DOHH2 (cell line): Measurements from ENCODE around the gene IGF2BP1.

ENCODE experiments used
- H3F3A ChIP-seq: fragments of 200-600 bp; sonication (generic), shearing (Covaris generic); 2 replicates; pipeline ENCODE4 v1.6.0; 2016; ENCODE audit warnings: antibody characterized with exemption, mild to moderate bottlenecking; ENCODE audit not compliant: control insufficient read depth, insufficient read depth
- H3K27ac ChIP-seq: fragments of 200-600 bp; sonication (generic); 2 replicates; pipeline ENCODE4 v1.5.1; 2014; ENCODE audit warnings: low read depth, mild to moderate bottlenecking, low read length, moderate library complexity
- H3K27me3 ChIP-seq: fragments of 200-600 bp; sonication (generic); 2 replicates; pipeline ENCODE4 v1.6.1; 2014; ENCODE audit warnings: mild to moderate bottlenecking, low read length, mixed read lengths; ENCODE audit not compliant: control insufficient read depth
- H3K36me3 ChIP-seq: fragments of 200-600 bp; sonication (generic); 2 replicates; pipeline ENCODE4 v1.6.1; 2014; ENCODE audit warnings: mild to moderate bottlenecking, low read length, moderate library complexity, mixed read lengths; ENCODE audit not compliant: control insufficient read depth
- H3K4me1 ChIP-seq: fragments of 200-600 bp; sonication (generic); 2 replicates; pipeline ENCODE4 v1.6.1; 2014; ENCODE audit warnings: mild to moderate bottlenecking, low read length, mixed read lengths; ENCODE audit not compliant: control insufficient read depth
- H3K4me2 ChIP-seq: fragments of 200-600 bp; sonication (generic); 2 replicates; pipeline ENCODE4 v1.6.0; 2014; ENCODE audit warnings: mild to moderate bottlenecking, low read length, moderate library complexity
- H3K4me3 ChIP-seq: fragments of 200-600 bp; sonication (generic); 2 replicates; pipeline ENCODE4 v1.5.1; 2014; ENCODE audit warnings: mild to moderate bottlenecking, low read length, mixed read lengths
- H3K79me2 ChIP-seq: fragments of 200-600 bp; sonication (generic); 2 replicates; pipeline ENCODE4 v1.6.1; 2014; ENCODE audit warnings: mild to moderate bottlenecking, low read length, mixed read lengths; ENCODE audit not compliant: control insufficient read depth
- H3K9me2 ChIP-seq: fragments of 200-600 bp; sonication (generic); replicated peaks from 2 replicates; pipeline ENCODE4 v1.6.1; 2014; ENCODE audit warnings: mild to moderate bottlenecking, low read length, mixed read lengths; ENCODE audit not compliant: control insufficient read depth
- H3K9me3 ChIP-seq: fragments of 200-600 bp; sonication (generic); 2 replicates; pipeline ENCODE4 v1.6.1; 2014; ENCODE audit warnings: antibody characterized with exemption, low read length, mixed read lengths; ENCODE audit not compliant: control insufficient read depth, insufficient read depth
- H4K20me1 ChIP-seq: fragments of 200-600 bp; sonication (generic); 2 replicates; pipeline ENCODE4 v1.6.0; 2014; ENCODE audit warnings: low read depth, mild to moderate bottlenecking, antibody characterized with exemption, low read length, moderate library complexity; ENCODE audit not compliant: control insufficient read depth, insufficient read depth
- CTCF ChIP-seq: fragments of 200-600 bp; sonication (generic); IDR thresholded peaks from one replicate; pipeline ENCODE4 v1.5.1; 2014; ENCODE audit warnings: antibody characterized with exemption, mild to moderate bottlenecking, low read depth, low read length; ENCODE audit not compliant: poor library complexity, severe bottlenecking
- EZH2phosphoT487 ChIP-seq: fragments of 200-600 bp; sonication (generic); IDR thresholded peaks from 2 replicates; pipeline ENCODE4 v1.6.1; 2017; ENCODE audit warnings: borderline replicate concordance, mild to moderate bottlenecking, antibody characterized with exemption, low read length, moderate library complexity, mixed read lengths

The IGF2BP1 gene

GRCh38 chr17:49086649-49087048 is 89.5 kb downstream of the IGF2BP1 start:
- no peaks in the 10 kb centered on the region for H3K9me2 ChIP-seq
- H3K79me2 ChIP-seq, result no peaks in the 10 kb centered on the region
- no peaks in the 10 kb centered on the region for H3K36me3 ChIP-seq
- no peaks in the 10 kb centered on the region for H3F3A ChIP-seq
- H3K27me3 ChIP-seq, result peaks cover 5% of the 10 kb centered on the region
- H4K20me1 ChIP-seq, result no peaks in the 10 kb centered on the region
- no peak overlapping the region for H3K4me2 ChIP-seq
- no peak overlapping the region for H3K4me3 ChIP-seq
- H3K4me1 ChIP-seq, result no peaks in the 10 kb centered on the region
- no peak overlapping the region for H3K27ac ChIP-seq
- TF ChIP-seq EZH2phosphoT487, result no peak
- TF ChIP-seq CTCF, result no peak
- no peaks in the 10 kb centered on the region for H3K9me3 ChIP-seq

- Histone ChIP-seq H3F3A (no peaks in the 10 kb centered on the region), H3K36me3 (no peaks in the 10 kb centered on the region), H3K4me3 (no peak overlapping the region), H3K27ac (no peak overlapping the region), H3K9me3 (no peaks in the 10 kb centered on the region), H3K9me2 (no peaks in the 10 kb centered on the region), H3K4me2 (no peak overlapping the region), H3K27me3 (peaks cover 5% of the 10 kb centered on the region), H3K79me2 (no peaks in the 10 kb centered on the region), H4K20me1 (no peaks in the 10 kb centered on the region), H3K4me1 (no peaks in the 10 kb centered on the region)
- TF ChIP-seq EZH2phosphoT487 (no peak), CTCF (no peak)
These were observed 91.9 kb downstream of the IGF2BP1 start for GRCh38 chr17:49089094-49089493.

GRCh38 chr17:49090878-49091594 is 93.9 kb downstream of the IGF2BP1 start:
- Histone ChIP-seq H3K9me2 (no peaks in the 10 kb centered on the region), H3K79me2 (no peaks in the 10 kb centered on the region), H3K27me3 (peaks cover 3% of the 10 kb centered on the region; the same call in 1 of the 2 replicates), H3K36me3 (no peaks in the 10 kb centered on the region), H3K27ac (no peak overlapping the region), H4K20me1 (no peaks in the 10 kb centered on the region), H3K9me3 (no peaks in the 10 kb centered on the region), H3K4me3 (no peak overlapping the region), H3K4me2 (no peak overlapping the region), H3F3A (no peaks in the 10 kb centered on the region), H3K4me1 (no peaks in the 10 kb centered on the region)
- TF ChIP-seq EZH2phosphoT487 (no peak), CTCF (no peak)
